PC-9 (cell line): ENCODE results near the gene PCK2.

ENCODE experiments used
- CTCF ChIP-seq: fragments of 200-600 bp; sonication (generic); conservative IDR thresholded peaks from 2 replicates; pipeline ENCODE4 v1.6.1; 2017; ENCODE audit warnings: mixed run types, antibody characterized with exemption, mild to moderate bottlenecking, moderate library complexity
- EZH2 ChIP-seq: fragments of 200-600 bp; sonication (generic); IDR thresholded peaks from 2 replicates; pipeline ENCODE4 v1.8.0; 2017; ENCODE audit warnings: antibody characterized with exemption, low read depth

- TF ChIP-seq CTCF, result no peak
- TF ChIP-seq EZH2, result no peak
These were observed 33.6 kb downstream of the PCK2 start for GRCh38 chr14:24127673-24128072.
